IMR-90 (cell line): Measurements from ENCODE around the gene SMARCD2. TPM values are rescaled to one million over a fixed set of nuclear protein-coding genes. Genes with fewer than 3 reads are reported as not detected.

Source experiments
- ATAC-seq: fragments of 200-7000 bp; cut with Tn5 transposase; 2 replicates; pipeline ENCODE4 v1.9.1; 2020; ENCODE audit warnings: low read depth, mild to moderate bottlenecking, moderate library complexity
- BruUV-seq: library from RNA; stranded (reverse); fragments of 400-500 nt; replicated peaks from 2 replicates; lab custom pipeline; 2021; lab: Mats Ljungman, UMichigan
- CTCF ChIA-PET: fragments of 300-600 bp; formaldehyde crosslinking; extraction: SDS; loops from one replicate; lab custom pipeline; 2021; ENCODE audit warnings: antibody characterized with exemption; lab: Yijun Ruan, JAX
- POLR2A ChIA-PET: fragments of 300-600 bp; sonication (Branson Sonifier 250); formaldehyde crosslinking; loops from one replicate; lab custom pipeline; 2022; ENCODE audit warnings: antibody characterized with exemption; ENCODE audit not compliant: unreplicated experiment; lab: Charles Lee
- DNase-seq: peaks from one replicate; pipeline ENCODE4 v3.0.0; 2013
- H2AFZ ChIP-seq: replicated peaks from 2 replicates; pipeline ENCODE3; 2013; ENCODE audit warnings: low read length, mild to moderate bottlenecking; ENCODE audit not compliant: poor library complexity
- H2AK5ac ChIP-seq: 2 replicates; pipeline ENCODE4 v1.6.1; 2013; ENCODE audit warnings: low read depth, low read length, inconsistent platforms
- H2AK9ac ChIP-seq: replicated peaks from 2 replicates; pipeline ENCODE3; 2013; ENCODE audit warnings: mild to moderate bottlenecking, low read depth, low read length, moderate library complexity; ENCODE audit not compliant: poor library complexity
- H2BK120ac ChIP-seq: 2 replicates; pipeline ENCODE4 v1.6.1; 2013; ENCODE audit warnings: low read depth, low read length, inconsistent platforms
- H2BK15ac ChIP-seq: 3 replicates; pipeline ENCODE4 v1.6.1; 2013; ENCODE audit warnings: low read depth, low read length, inconsistent platforms
- H2BK20ac ChIP-seq: 2 replicates; pipeline ENCODE4 v1.6.1; 2013; ENCODE audit warnings: low read depth, mild to moderate bottlenecking, inconsistent platforms, low read length, moderate library complexity
- H2BK5ac ChIP-seq: 2 replicates; pipeline ENCODE4 v1.6.1; 2013; ENCODE audit warnings: mild to moderate bottlenecking, low read depth, low read length, inconsistent platforms; ENCODE audit not compliant: poor library complexity, severe bottlenecking
- H3K14ac ChIP-seq: replicated peaks from 2 replicates; pipeline ENCODE4 v1.6.1; 2013; ENCODE audit warnings: low read depth, low read length, inconsistent platforms
- H3K18ac ChIP-seq: 2 replicates; pipeline ENCODE4 v1.6.1; 2013; ENCODE audit warnings: low read depth, low read length, control low read depth
- H3K23ac ChIP-seq: 2 replicates; pipeline ENCODE4 v1.6.1; 2013; ENCODE audit warnings: low read depth, low read length, inconsistent platforms
- H3K27ac ChIP-seq: 2 replicates; pipeline ENCODE4 v1.5.1; 2013; ENCODE audit warnings: mild to moderate bottlenecking, control low read depth, low read length; ENCODE audit not compliant: insufficient read depth
- H3K27me3 ChIP-seq: 2 replicates; pipeline ENCODE4 v1.6.1; 2013; ENCODE audit warnings: low read length; ENCODE audit not compliant: control insufficient read depth, insufficient read depth
- H3K36me3 ChIP-seq: 2 replicates; pipeline ENCODE4 v1.6.1; 2013; ENCODE audit warnings: low read length, mixed read lengths; ENCODE audit not compliant: control insufficient read depth, insufficient read depth
- H3K4ac ChIP-seq: 2 replicates; pipeline ENCODE4 v1.6.1; 2013; ENCODE audit warnings: low read depth, low read length, inconsistent platforms
- H3K4me1 ChIP-seq: 2 replicates; pipeline ENCODE4 v1.6.1; 2013; ENCODE audit warnings: low read length, mixed read lengths; ENCODE audit not compliant: control insufficient read depth, insufficient read depth
- H3K4me2 ChIP-seq: 2 replicates; pipeline ENCODE4 v1.6.1; 2013; ENCODE audit warnings: low read depth, mild to moderate bottlenecking, control low read depth, low read length, moderate library complexity
- H3K4me3 ChIP-seq: 2 replicates; pipeline ENCODE4 v1.5.1; 2013; ENCODE audit warnings: low read depth, mild to moderate bottlenecking, control low read depth, low read length, moderate library complexity; ENCODE audit not compliant: insufficient read depth
- H3K56ac ChIP-seq: 2 replicates; pipeline ENCODE4 v1.6.1; 2013; ENCODE audit warnings: low read length, inconsistent platforms; ENCODE audit not compliant: insufficient read depth; ENCODE audit errors: extremely low read depth
- H3K79me1 ChIP-seq, 2 experiments: 2 replicates each; pipeline ENCODE4 v1.6.1; 2013; ENCODE audit warnings: low read length in 2 of 2, inconsistent platforms in 1 of 2, low read depth in 1 of 2
- H3K9ac ChIP-seq: 2 replicates; pipeline ENCODE4 v1.6.1; 2013; ENCODE audit warnings: low read depth, low read length, control low read depth
- H3K9me1 ChIP-seq: 2 replicates; pipeline ENCODE4 v1.6.1; 2013; ENCODE audit warnings: low read length, inconsistent platforms; ENCODE audit not compliant: insufficient read depth
- H3K9me3 ChIP-seq: 2 replicates; pipeline ENCODE4 v1.6.1; 2013; ENCODE audit warnings: low read length; ENCODE audit not compliant: control insufficient read depth, insufficient read depth
- H4K20me1 ChIP-seq: 2 replicates; pipeline ENCODE4 v1.6.1; 2013; ENCODE audit warnings: low read length, inconsistent platforms; ENCODE audit not compliant: insufficient read depth
- H4K5ac ChIP-seq: 2 replicates; pipeline ENCODE4 v1.6.1; 2013; ENCODE audit warnings: mild to moderate bottlenecking, low read depth, low read length, control low read depth
- H4K8ac ChIP-seq, 2 experiments: 2 replicates each; pipeline ENCODE4 v1.6.1; 2013; ENCODE audit warnings: low read depth in 2 of 2, low read length in 2 of 2, control low read depth in 1 of 2, inconsistent platforms in 1 of 2
- H4K91ac ChIP-seq: 2 replicates; pipeline ENCODE4 v1.6.1; 2013; ENCODE audit warnings: low read depth, low read length, inconsistent platforms; ENCODE audit not compliant: insufficient read depth
- CHD1 ChIP-seq: IDR thresholded peaks from 2 replicates; pipeline ENCODE4 v1.6.1; 2012; ENCODE audit warnings: low read depth, low read length, improper control_type of control experiment
- NFE2L2 ChIP-seq: fragments of 150-350 bp; IDR thresholded peaks from 2 replicates; pipeline ENCODE4 v1.6.1; 2016; ENCODE audit warnings: low read depth, mild to moderate bottlenecking, low read length
- WGBS, 2 experiments: methylation state at CpG; one replicate each; pipeline versions ENCODE4 v1.1.5 to v1.1.7; 2013; ENCODE audit warnings: missing lambda C conversion rate in 2 of 2; ENCODE audit not compliant: insufficient read length in 1 of 2; ENCODE audit errors: extremely low coverage in 2 of 2; 5-methylcytosine and 5-hydroxymethylcytosine counted together
- dilution Hi-C: fragments of 300-500 bp; cut with HindIII; formaldehyde crosslinking; loops from one replicate; pipeline ENCODE4 v1.14.3; 2018; ENCODE audit warnings: low sequenced_read_pairs; ENCODE audit not compliant: unreplicated experiment
- in situ Hi-C: fragments of 300-500 bp; cut with MboI; formaldehyde crosslinking; loops from 3 replicates; pipeline ENCODE4 v1.14.3; 2019; ENCODE audit warnings: low sequenced_read_pairs, inconsistent platforms, mixed read lengths
- intact Hi-C: fragments of 100-400 bp; cut with micrococcal nuclease; formaldehyde crosslinking; loops from 2 replicates; pipeline ENCODE4 v1.10.0; 2022
- polyA plus RNA-seq, 3 experiments: library from polyadenylated mRNA; depleted of rRNA; stranded (reverse); fragments of >200 nt; gene quantifications; 2 replicates each; pipeline ENCODE4 v1.2.3, GENCODE V29; 2012; ENCODE audit warnings: low replicate concordance in 1 of 3
- total RNA-seq: library from RNA; depleted of rRNA; stranded (reverse); fragments of >200 nt; gene quantifications from 2 replicates; pipeline ENCODE4 v1.2.3, GENCODE V29; 2012

SMARCD2 gene
- total and polyA plus RNA-seq, 2 of the 4 experiments (the other 2 are of a cell fraction): 56.9 to 91.2 TPM

DNA sequence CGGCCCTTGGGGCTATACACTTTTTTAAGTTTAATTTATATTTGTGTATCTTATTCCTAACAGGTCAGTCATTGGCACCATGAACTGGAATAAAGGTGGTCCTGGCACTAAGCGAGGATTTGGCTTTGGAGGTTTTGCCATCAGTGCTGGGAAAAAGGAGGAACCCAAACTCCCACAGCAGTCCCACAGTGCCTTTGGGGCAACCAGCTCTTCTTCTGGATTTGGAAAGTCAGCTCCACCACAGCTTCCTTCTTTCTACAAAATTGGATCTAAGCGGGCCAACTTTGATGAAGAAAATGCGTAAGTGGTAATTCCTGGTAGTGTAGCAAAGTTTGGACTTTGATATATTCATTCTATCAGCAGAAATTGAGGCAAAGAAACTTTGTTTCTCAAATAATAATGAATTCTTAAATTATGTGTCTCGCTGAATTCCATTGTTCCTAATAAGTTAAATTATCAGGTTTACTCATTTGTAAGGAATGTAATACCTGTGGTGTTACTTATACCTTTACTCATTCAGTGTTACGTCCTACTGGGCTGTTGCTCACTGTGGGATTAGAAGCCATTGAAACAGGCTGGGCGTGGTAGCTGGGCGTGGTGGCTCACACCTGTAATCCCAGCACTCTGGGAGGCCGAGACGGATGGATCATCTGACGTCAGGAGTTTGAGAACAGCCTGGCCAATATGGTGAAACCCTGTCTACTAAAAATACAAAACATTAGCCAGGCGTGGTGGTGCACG lies 55.3 kb downstream of the SMARCD2 start:
- POLR2A ChIA-PET: no interaction called here
- DNase-seq: no peak

More for the DNA sequence above, 55.3 kb downstream of the SMARCD2 start:
- no peak overlapping the region for H3K4ac ChIP-seq
- WGBS, 2 experiments: 100% methylated on average over 1 of the region's 13 CpGs; no CpG with 5 or more reads in 1 of the 2 experiments
- in situ Hi-C loops: no loop called here
- H4K5ac ChIP-seq: no peak overlapping the region
- ATAC-seq: no peak
- TF ChIP-seq NFE2L2: no peak
- no peak for TF ChIP-seq CHD1
- no peak overlapping the region for H2BK20ac ChIP-seq
- H2AFZ ChIP-seq: no peak overlapping the region
- no peak overlapping the region for H3K56ac ChIP-seq
- H3K79me1 ChIP-seq: peaks cover 16 to 66% of the 10 kb centered on the region in 2 experiments; a peak in 3 of 4 replicates
- no peak overlapping the region for H2AK5ac ChIP-seq
- no peak overlapping the region for H2BK120ac ChIP-seq
- H4K8ac ChIP-seq: no peak overlapping the region
- no peak overlapping the region for H3K18ac ChIP-seq
- CTCF ChIA-PET: no interaction called here
- no peak overlapping the region for H2BK15ac ChIP-seq
- H2AK9ac ChIP-seq: no peak overlapping the region
- peaks cover 12% of the 10 kb centered on the region for H3K9me1 ChIP-seq
- no peak overlapping the region for H3K23ac ChIP-seq
- peaks cover 40% of the 10 kb centered on the region for H3K36me3 ChIP-seq
- H2BK5ac ChIP-seq: no peak overlapping the region
- H3K14ac ChIP-seq: no peak overlapping the region
- peaks cover 79% of the 10 kb centered on the region for H4K20me1 ChIP-seq
- H3K27ac ChIP-seq: no peak overlapping the region
- intact Hi-C loops: no loop called here
- dilution Hi-C loops: no loop called here
- H3K4me3 ChIP-seq: no peak overlapping the region
- no peak overlapping the region for H3K9ac ChIP-seq
- H3K4me2 ChIP-seq: no peak overlapping the region
- H3K4me1 ChIP-seq: peaks cover 6% of the 10 kb centered on the region; the same call in 1 of the 2 replicates
- H3K27me3 ChIP-seq: no peaks in the 10 kb centered on the region
- no peaks in the 10 kb centered on the region for H3K9me3 ChIP-seq
- H4K91ac ChIP-seq: no peak overlapping the region
- BruUV-seq: no TSS peak
